Activated T-cell treated with anti-CD3 and anti-CD28 coated beads for 1 hour (primary cell): ENCODE data around the gene NSUN5.
"Not testable (repeated sequence)": the region's sequence is repeated elsewhere in the genome, so short reads cannot be mapped to it uniquely, and the experiment has no call there.

Experiments
- DNase-seq: peaks from one replicate; pipeline ENCODE4 v3.0.0-alpha.2; 2020; ENCODE audit warnings: low read depth

NSUN5 gene

DNA sequence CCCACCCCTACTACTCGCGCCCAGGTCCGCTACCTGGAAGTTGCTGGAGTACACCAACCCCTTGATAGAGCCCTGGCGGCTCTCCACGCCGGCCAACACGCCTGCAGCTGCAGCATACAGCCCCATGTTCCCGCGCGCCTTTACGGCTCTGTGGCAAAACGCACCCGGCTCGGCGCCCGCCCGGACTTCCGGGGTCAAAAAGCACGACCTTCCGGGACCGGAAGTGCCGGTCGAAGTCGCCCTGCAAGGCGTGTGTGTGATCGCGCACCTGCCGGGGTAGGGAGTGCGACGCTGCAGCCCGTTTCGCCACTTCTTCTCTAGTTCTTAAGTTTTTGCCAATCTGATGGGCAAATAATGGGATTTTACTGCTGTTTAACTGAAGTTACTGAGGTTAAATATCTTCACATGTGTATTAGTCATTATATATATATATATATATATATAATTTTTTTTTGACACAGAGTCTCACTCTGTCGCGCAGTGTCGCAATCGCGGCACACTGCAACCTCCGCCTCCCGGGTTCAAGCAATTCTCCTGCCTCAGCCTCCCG, at the start of gene NSUN5:
TSS of gene NSUN5 (minus strand) at position 162 of the 550 bp plus-strand sequence. CDS start at position 126, 36 bp downstream.
- DNase-seq = peak; percentile 84

DNA sequence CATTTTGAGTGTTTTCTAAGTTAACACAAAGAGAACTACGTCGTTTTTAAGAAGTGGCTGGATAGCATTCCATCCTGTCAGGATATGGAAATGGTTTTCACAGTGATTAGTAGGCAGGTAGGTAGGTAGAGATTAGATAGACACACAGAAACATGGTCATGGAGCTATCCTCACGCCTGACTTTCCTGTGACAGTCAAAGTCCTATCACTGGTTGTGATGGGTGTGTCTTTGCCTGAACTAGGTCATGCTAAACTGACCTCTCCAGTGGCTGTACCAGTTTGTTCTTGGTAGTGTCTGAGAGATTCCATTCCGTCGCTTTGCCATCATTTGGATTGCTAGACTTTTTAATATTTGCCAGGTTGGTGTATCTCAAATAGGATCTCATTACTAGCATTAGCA, 47.5 kb upstream of the NSUN5 start:
- no peak for DNase-seq

DNA sequence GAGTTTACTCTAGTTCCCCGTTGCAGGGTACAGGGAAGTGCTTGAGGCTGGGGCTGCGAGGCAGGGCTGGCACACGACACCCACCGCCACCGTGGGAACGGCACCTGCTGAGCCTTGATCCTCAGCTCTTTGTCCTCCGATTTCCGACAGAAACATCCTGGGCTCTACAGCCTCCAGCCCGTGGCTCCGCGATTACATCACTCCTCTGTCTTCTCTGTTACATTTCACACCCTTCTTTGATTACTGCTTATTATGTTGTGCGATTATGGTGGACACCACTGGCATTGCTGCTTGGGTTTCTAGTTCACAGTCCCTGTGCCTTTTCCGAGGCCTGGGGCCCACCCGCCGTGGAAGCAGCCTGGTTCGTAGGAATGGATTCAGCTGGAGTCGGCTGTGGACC, 46.2 kb upstream of the NSUN5 start:
- DNase-seq = no peak

DNA sequence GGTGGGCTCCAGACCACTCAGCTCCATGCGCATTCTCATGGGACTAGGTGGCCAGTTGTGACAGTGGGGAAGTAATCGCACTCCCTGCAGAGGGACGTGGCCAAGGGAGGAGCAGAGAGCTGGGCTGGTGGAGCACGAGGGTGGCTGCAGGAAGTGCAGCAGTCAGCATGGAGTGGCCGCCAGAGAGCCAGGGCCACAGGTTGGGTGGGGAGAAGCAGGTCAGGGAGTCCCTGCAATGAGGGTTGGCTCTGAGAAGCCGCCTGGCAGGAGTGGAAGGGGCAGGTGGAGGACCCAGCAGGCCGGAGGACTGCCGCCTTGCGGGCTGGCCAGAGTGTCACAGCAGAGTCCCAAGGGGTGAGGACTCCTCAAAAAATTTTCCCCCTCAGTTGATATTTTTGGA, 45.6 kb upstream of the NSUN5 start:
- DNase-seq = no peak

DNA sequence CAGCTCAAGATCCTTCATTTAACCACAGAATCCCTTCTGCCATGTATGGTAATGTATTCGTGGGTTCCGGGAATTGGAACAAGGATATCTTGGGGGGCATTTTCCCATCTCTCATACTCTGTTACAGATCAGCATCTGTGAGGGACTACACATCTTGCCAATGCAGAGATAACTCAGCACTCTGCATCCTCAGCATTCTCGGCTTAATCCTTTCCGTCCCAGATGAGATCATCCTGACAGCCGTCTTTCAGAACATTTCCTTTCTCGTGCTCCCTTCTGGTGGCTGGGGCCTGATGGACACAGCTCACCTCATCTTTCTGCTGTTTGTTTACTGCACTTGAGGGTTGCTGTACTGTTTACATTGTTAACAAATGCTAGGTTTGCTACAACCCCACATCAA, 44.6 kb upstream of the NSUN5 start:
- DNase-seq = no peak

DNA sequence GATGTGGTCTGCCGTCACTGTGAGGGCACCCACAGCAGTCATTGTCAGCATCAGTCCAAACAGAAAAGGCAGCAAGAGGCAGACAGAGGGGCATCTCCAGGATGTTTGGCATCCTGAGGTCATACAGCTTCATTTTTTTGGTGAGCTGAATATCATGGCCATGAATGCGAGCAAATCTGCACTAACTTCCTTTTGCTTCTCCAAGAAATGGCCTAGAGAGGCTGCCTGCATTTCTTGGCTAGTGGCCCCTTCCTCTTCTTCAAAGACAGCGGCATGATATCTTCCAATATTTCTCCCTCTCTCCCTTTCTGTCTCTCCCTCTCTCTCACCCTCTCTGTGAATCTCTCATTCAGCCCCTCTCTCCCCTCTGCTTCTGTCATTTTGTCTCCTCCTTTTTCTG, 44.2 kb upstream of the NSUN5 start:
- DNase-seq = no peak

DNA sequence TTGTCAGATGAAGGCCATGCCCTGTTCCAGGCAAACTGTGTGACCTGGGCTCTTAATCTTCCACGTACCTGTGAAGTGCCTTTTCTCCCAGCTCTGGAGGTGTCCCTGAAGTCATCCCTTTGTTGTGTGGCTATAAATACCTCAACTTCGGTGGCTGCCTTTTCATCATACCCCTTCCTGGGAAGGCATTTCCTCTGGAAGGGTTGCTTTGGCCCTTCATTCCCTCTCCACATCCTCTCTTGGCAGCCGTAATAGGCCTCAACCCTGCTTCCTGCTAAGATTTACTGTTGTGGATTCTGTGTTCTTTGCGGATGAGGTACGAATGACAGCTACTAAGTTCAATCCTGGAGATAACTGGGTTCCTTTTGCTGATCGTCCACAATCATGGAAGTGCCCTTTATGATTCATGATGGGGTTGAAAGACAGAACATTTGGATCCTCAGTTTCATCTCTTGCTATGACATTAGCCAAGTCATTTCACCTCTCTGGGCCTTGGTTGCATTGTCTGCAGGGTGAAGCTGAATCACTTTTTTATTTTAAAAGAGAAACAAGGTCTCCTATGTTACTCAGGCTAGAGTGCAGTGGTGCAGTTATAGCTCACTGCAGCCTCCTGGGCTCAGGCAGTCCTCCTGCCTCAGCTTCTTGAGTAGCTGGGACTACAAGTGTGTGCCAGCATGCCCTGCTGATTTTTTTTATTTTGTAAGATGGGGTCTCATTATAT, 43.0 kb upstream of the NSUN5 start:
- DNase-seq = no peak

DNA sequence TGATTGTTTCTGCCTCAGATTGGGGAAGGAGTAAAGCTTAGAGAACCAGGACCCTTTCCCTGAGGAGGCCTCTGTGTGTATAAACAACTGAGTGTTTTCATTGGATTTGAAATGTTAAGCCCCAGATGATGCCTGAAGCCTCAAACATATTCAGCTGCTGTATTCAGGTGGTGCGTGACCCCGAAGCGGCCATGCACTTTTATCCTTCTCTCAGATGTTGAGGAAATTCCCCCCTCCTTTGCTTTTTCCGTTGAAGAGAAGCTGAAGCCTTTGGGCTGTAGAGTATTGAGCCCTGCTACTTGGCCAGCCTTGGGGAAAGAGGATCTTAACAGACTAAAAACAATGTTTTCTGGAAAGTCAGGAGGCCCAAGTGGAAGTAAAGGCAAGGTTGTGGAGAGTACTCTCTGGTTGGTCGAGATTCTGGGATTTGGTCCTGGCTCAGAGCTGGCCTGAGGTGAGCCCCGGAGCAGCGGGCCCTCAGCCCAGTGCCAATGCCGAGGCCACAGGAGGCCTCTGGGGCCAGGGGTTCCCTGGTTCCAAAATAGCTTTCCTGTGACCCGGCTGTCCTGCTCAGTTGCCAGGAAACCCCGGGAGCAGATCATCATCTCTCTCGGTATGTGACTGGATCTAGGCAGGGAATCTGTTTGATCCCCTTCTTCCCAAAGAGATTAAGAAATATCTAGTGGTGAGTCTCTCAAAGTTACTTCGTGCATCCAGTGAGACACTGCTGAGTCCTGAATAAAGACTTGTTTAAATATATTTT, 41.9 kb upstream of the NSUN5 start:
- DNase-seq = no peak

DNA sequence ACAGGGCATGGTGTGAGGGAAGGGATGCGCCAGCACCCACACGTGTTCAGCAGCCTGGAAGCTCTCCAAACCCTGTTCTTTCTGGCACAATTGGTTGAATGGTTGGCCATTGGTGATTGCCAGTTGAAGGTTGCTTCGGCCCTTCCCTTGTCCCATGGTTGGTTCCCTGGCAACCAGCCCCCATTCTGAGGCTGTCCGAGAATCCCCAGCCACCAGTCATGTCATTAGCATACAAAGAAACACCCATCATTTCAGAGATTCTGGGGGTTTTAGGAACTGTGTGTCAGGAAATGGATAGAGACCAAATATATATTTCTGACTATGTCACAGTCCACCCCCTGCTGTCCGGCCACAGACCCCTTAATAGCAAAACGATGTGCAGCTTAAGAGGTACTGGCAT, 41.1 kb upstream of the NSUN5 start:
- no peak for DNase-seq

DNA sequence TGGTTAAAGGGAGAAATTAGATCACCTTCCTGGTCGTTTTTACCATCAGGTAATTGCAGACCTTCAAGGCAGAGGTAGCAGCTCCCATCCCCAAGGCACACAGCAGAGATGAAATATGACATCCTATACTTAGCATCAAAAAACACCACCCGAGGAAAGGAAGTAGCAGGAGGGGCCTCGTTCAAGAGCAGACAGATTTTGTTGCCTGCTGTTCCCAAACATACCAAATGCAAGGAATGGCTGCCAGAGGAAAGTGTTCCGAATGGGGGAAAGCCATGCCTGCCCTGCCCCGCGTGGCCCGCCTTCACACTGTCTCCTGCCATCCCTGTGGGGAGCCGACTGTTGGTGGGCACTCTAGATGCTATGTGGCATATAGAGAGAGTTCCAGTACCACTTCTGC, 37.3 kb upstream of the NSUN5 start:
- no peak for DNase-seq

DNA sequence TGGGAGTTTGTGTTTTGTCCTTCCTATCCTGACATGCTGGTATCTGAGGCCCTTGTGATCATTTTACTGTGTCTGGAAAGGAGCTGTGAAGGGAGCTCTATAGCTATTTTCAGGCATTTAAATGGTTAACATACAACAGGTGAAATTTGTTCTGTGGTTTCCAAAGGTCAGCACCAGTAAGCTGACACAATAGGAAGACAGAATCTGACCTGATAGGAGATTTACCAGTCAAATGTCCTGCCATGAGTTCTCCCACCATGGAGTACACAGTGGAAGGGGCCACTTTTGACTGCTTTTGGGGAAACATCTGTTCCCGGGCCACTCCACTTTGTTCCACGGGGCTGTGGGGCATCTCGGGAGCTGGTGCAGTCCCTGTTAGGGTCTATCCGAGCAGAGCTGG, 36.9 kb upstream of the NSUN5 start:
- no peak for DNase-seq

DNA sequence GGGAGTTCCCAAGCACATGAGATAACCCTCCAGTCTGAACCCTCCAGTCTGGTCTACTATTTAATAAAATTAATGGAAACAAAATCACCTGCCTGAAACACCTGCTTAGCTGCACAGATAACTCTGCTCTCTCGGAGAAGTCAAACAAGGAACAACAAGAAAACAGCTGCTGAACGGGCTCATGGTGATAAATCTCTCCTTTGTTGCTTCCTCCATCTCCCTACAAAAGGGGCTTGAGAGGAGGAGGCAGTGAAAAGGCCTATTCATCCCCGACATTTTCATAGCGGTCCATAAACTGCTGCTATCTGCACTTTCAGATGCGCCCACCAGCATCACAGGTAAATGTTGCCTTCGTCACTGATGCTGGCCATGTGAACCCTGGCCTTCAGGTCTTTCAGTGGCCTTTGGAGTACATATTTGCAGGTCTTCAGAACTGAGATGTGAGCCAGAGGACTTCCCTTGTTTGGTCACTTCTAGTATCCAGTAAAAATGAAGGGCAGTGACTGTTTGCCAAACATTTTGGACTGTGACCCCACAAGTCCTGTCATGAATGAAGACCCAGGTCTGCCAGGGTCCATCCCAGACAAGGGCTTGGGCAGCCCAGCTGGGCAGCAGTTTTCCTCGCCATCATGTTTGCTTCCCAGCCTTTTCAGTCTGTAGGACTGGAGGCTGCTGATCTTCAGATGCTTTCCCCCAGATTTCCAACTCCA, 35.2 kb upstream of the NSUN5 start:
- no peak for DNase-seq

DNA sequence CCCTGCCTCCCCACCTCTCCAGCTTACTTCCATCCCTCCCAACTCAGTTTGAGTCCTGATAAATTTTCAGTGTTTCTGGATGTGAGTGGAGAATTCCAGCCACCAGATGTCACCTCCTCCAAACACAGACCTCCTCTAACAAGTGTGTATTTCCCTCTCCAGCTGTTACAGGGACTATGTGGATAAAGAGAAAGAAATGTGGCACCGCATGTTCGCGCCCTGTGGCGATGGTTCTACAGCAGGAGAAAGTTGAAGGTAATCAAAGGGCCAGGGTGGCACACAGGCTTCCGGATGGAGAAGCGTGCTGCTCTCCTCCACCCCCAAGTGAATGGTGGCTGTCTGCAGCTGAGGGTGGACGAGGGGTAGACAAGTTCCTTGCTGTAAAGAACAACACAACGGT, 34.0 kb upstream of the NSUN5 start:
- DNase-seq = no peak

DNA sequence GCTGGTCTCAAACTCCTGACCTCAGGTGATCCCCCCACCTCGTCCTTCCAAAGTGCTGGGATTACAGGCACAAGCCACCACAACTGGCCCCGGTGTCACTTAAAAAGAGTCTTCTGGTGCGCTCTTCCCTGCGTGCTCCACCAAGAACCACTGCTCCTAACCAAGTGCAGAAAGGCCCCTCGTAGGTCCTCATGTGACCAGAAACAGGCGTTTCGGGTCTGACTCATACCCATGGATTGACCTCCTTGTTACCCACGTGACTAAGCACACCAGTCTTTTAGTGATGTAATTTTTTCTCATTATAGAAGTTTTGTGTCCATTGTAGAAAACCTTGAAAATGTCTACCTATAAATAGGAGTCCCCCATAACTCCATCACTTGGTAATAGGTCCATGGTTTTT, 33.3 kb upstream of the NSUN5 start:
- DNase-seq = no peak

DNA sequence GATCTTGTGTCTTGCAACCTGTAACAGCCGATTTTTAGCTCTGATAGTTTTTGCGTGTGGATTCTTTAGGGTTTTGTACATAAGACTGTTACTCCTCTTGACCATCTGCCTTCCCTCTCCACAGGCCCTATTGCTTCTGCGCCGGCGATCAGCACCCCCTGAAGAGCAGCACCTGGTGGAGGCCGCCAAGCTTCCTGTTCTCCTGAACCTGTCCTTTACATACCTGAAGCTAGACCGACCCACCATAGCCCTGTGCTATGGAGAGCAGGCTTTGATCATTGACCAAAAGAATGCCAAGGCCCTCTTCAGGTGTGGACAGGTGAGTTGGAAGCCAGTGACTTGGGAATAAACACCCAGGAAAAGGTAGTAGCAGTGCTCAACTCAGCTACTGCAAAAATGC, 31.9 kb upstream of the NSUN5 start:
- DNase-seq = no peak

DNA sequence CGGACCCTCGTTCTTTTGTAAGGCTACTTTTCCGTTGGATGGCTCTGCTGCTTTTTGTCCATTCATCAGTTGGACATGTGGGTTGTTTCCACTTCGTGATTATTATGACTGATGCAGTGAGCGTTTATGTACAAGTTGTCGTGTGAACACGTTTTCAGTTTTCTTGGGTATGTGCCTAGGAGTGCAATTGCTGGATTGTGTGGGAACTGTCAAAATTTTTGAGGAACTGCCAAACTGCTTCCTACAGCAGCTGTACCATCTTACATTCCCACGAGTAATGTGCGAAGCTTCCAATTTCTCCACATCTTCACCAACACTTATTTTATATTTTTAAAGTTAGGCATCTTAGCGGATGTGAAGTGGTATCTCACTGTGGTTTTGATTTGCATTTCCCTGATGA, 29.7 kb upstream of the NSUN5 start:
- no peak for DNase-seq

DNA sequence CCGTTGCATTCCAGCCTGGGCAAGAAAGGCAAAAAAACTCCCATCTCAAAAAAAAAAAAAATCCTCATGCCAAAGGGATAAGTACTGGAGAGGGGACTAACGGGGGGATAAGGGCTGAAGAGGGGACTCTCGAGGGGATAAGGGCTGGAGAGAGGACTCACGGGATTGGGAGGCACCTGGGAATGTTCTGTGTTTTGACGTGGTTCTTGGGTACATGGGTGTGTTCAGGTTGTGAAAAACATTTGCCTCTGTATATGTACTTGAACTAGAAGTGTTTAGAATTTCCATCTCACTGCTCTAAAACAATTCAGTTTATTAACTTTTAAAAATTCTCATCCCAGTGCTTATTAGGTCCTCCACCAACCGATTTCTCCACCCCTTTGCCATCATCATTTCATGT, 23.8 kb upstream of the NSUN5 start:
- no peak for DNase-seq

DNA sequence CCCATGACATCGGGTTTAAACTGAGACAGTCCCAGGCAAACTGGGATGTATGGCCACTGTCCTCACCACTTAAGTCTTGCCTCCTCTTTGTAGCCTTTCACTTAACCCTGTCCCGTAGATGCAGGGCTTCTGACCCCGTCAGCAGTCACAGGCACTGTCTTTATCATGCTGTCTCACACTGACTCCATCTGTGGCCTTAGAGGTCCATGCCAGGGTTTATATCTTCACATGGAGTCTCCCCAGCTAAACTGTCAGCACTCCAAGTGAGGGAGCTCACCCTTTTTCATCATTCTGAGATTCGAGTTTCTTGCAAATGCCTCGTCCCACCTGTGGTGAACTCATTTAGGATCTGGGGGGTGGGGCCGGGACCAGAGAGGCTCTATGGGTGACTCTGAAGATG, 22.1 kb upstream of the NSUN5 start:
- DNase-seq = no peak

DNA sequence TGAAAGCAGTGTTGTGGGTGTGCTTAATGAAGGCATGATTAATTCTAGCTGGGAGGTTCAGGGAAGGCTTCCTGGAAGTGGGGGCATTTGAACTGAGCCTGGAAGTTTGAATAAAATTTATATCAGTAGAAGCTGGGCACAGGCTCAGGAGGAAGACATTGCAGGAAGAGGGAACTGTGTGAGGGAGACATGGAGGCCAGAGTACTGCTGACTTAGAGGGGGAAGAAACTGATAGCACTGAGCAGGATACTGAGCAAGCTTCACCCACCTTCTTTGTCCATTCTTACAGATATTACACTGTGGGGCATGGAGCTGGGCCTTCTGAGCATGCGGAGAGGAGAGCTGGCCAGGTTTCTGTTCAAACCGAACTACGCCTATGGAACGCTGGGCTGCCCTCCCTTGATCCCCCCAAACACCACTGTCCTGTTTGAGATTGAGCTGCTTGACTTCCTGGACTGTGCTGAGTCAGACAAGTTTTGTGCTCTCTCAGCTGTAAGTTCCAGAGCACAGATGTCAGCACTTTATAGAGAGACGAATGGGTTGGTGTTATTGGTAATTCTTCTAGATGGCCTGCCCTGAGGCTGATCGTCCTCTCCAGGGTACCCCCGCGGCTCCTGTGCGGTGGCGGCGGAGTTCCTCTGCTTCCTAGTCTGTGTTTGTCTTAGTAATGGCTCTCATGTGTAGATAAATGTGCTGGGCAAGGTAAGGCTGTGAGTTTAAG, 21.4 kb upstream of the NSUN5 start:
- no peak for DNase-seq

DNA sequence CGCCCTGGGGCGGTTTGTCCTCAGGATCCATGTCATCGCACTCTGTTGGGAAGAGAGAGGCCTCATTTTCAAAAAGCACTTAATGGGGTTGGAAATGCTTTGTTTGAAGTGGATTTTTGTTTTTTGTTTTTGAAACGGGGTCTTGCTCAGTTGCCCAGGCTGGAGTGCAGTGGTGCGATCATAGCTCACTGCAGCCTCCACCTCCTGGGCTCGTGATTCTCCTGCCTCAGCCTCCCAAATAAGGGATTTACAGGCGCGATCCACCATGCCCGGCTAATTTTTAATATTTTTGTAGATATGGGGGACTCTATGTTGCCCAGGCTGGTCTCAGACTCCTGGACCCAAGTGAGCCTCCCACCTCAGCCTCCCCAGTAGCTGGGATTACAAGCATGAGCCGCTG, 20.1 kb upstream of the NSUN5 start:
- DNase-seq = no peak

DNA sequence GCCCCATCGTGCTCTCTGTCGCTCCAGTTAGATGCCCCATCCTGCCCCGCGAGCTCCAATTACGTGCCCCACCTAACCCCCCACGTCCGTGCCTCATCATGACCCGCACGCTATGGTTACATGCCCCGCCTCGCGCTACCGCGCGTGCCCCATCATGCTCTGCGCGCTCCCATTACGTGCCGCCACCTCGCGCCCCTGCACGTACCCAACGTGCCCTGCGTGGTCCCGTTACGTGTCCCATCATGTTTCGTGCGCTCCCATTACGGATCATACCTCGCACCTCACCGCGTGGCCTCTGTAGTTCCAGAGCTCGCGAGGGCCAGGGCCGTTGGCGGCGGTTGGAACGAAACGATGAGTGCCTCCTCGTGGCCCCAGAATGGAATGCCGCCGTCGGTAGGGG, 19.3 kb upstream of the NSUN5 start, which contains the start of the genes FKBP6 and TRIM50:
TSS of gene FKBP6 (plus strand) at position 240 of the 400 bp plus-strand sequence. CDS start 268 bp downstream, outside the sequence.
TSS of gene TRIM50 (minus strand) at position 161 of the 400 bp plus-strand sequence. CDS start 3,295 bp downstream, outside the sequence.
- not testable (repeated sequence) for DNase-seq

DNA sequence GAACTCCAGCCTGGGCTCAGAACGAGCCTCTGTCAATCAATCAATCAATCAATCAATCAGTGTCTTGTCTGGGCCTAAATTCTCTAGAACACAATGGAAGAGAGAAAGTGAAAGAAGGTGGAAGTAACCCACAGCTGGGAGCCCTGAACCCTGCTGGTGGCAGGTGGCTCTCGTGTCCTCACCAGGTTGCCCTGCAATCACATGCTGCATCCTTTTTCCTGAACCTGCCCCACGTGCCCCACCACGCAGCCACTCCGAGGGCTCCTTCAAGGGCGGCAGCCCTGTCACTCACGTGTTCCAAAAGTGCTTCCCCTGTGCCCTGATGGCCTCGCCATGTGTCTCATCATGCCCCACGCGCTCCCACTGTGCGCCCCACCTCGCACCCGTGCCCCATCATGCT, 18.8 kb upstream of the NSUN5 start:
- DNase-seq = not testable (repeated sequence)
